ENCODE measurements around the gene PMF1.

DNA sequence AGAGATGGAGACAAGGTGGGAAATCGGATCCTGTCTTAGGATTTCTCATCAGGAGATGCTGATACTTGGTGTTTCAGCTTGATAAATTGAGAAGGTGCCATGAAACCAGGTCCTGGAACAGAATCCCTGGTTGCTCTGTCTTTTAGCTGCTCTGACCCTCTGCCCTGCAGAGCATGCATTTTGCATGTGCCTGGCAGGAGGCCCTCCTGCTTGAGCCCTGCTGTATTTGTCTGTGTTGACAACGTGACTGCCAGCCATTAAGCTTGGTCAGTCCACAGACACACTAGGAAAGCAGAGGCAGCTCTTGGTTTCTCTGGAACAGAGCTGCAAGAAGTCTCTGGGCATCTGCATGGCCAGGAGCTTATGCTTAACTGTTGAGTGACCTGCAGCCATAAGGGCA, 16.4 kb upstream of the PMF1 start:
- TF ChIP-seq CTCF (IDR thresholded peaks at IDR 0.05; ENCODE audit: insufficient read depth, low read length) (no peak), POLR2AphosphoS5 (IDR thresholded peaks at IDR 0.05; ENCODE audit: low read depth) (no peak), GABPA (IDR thresholded peaks at IDR 0.05; ENCODE audit: low read depth) (no peak)
- TF ChIP-seq, protein P1, sequence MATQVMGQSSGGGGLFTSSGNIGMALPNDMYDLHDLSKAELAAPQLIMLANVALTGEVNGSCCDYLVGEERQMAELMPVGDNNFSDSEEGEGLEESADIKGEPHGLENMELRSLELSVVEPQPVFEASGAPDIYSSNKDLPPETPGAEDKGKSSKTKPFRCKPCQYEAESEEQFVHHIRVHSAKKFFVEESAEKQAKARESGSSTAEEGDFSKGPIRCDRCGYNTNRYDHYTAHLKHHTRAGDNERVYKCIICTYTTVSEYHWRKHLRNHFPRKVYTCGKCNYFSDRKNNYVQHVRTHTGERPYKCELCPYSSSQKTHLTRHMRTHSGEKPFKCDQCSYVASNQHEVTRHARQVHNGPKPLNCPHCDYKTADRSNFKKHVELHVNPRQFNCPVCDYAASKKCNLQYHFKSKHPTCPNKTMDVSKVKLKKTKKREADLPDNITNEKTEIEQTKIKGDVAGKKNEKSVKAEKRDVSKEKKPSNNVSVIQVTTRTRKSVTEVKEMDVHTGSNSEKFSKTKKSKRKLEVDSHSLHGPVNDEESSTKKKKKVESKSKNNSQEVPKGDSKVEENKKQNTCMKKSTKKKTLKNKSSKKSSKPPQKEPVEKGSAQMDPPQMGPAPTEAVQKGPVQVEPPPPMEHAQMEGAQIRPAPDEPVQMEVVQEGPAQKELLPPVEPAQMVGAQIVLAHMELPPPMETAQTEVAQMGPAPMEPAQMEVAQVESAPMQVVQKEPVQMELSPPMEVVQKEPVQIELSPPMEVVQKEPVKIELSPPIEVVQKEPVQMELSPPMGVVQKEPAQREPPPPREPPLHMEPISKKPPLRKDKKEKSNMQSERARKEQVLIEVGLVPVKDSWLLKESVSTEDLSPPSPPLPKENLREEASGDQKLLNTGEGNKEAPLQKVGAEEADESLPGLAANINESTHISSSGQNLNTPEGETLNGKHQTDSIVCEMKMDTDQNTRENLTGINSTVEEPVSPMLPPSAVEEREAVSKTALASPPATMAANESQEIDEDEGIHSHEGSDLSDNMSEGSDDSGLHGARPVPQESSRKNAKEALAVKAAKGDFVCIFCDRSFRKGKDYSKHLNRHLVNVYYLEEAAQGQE (IDR thresholded peaks at IDR 0.05; ENCODE audit: insufficient replicate concordance, low read depth) = no peak

Data from HL-60 (cell line).